Osteocyte (in vitro differentiated cells): ENCODE measurements around the gene TTC39C. TPM values are rescaled to one million over a fixed set of nuclear protein-coding genes. Genes with fewer than 3 reads are reported as not detected.

Experiments used
- DNase-seq: peaks from one replicate; pipeline ENCODE4 v3.0.0; 2021; ENCODE audit warnings: mixed read lengths; ENCODE audit not compliant: unreplicated experiment; ENCODE audit errors: extremely low spot score
- H3K27ac Mint-ChIP-seq: one replicate; pipeline ENCODE4 v1.8.0; 2021; ENCODE audit warnings: mild to moderate bottlenecking, mixed read lengths; ENCODE audit not compliant: unreplicated experiment
- H3K27me3 Mint-ChIP-seq: one replicate; pipeline ENCODE4 v1.8.0; 2021; ENCODE audit warnings: mixed read lengths; ENCODE audit not compliant: unreplicated experiment
- H3K36me3 Mint-ChIP-seq: one replicate; pipeline ENCODE4 v1.8.0; 2021; ENCODE audit warnings: mixed read lengths; ENCODE audit not compliant: unreplicated experiment
- H3K4me1 Mint-ChIP-seq: one replicate; pipeline ENCODE4 v1.8.0; 2021; ENCODE audit warnings: mixed read lengths; ENCODE audit not compliant: unreplicated experiment
- H3K4me3 Mint-ChIP-seq: one replicate; pipeline ENCODE4 v1.8.0; 2021; ENCODE audit warnings: mild to moderate bottlenecking, moderate library complexity, mixed read lengths; ENCODE audit not compliant: unreplicated experiment
- H3K9me3 Mint-ChIP-seq: one replicate; pipeline ENCODE4 v1.8.0; 2021; ENCODE audit warnings: mixed read lengths; ENCODE audit not compliant: unreplicated experiment
- CTCF ChIP-seq: fragments of 200-600 bp; sonication (generic); IDR thresholded peaks from 2 replicates; pipeline ENCODE4 v1.5.0; 2021; ENCODE audit warnings: antibody characterized with exemption, mild to moderate bottlenecking, moderate library complexity
- total RNA-seq: library from RNA; stranded (reverse); gene quantifications from 2 replicates; pipeline ENCODE4 v1.2.1, GENCODE V29; 2021

Gene TTC39C
- total RNA-seq, 1 donor from 2014 or later: 10.9 TPM

DNA sequence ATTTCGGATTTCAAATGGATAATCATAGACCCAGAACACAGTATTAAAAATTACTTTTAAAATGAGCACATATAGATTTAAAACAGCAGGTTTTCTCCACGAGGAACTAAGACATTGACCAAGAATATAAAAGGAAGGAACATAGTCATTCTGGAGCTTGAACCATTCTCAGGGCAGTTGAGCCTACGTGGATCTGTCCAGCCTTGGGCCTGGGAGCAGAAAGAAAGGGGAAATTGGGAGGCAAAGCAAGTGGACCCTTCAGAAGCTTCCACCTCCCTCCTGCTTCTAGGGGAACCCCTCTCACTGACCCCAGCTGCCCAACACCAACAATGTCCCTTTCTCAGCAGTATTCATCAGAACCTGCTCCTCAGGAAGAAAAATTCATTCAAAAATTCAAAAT lies 31.4 kb upstream of the TTC39C start:
- no peak overlapping the region for H3K4me3 Mint-ChIP-seq
- no peak overlapping the region for H3K27ac Mint-ChIP-seq
- TF ChIP-seq CTCF: no peak
- H3K27me3 Mint-ChIP-seq: peaks cover 28% of the 10 kb centered on the region
- H3K4me1 Mint-ChIP-seq: peaks cover 11% of the 10 kb centered on the region
- peak; percentile 10 for DNase-seq
- no peaks in the 10 kb centered on the region for H3K9me3 Mint-ChIP-seq
- H3K36me3 Mint-ChIP-seq: no peaks in the 10 kb centered on the region

DNA sequence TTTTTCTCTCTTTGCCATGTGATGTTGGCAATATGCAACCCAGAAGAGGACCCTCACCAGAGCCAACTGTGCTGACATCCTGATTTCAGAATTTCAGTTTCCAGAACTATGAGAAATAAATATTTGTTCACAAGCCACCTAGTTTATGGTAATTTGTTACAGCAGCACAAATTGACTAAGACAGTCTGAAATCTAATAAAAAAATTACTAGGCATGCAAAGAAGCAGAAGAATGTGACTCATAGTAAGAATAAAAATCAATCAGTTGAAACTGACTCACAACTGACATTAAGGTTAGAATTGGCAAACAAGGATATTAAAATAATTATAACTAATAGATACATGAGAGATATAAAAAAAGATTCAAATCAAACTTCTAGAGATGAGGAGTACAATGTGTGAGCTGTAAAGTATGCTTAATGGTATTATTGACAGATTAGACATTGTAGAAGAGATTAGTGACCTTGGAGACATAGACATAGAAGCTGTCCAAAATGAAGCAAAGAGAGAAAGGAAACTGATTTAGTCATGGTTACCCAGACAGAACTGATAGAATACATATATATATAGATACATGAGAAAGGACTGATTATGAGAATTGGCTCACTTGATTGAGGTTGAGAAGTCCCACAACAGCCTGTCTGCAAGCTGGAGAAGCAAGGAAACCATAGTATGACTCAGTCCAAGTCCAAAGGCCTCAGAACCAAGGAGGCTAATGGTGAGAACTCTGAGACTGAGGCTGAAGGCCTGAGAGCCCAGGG lies 27.8 kb upstream of the TTC39C start:
- no peak for TF ChIP-seq CTCF
- Mint-ChIP-seq H3K36me3 (no peaks in the 10 kb centered on the region), H3K27ac (no peak overlapping the region), H3K27me3 (peaks cover 50% of the 10 kb centered on the region), H3K9me3 (no peaks in the 10 kb centered on the region), H3K4me1 (peaks cover 11% of the 10 kb centered on the region), H3K4me3 (no peak overlapping the region)
- peak; percentile 23 for DNase-seq

DNA sequence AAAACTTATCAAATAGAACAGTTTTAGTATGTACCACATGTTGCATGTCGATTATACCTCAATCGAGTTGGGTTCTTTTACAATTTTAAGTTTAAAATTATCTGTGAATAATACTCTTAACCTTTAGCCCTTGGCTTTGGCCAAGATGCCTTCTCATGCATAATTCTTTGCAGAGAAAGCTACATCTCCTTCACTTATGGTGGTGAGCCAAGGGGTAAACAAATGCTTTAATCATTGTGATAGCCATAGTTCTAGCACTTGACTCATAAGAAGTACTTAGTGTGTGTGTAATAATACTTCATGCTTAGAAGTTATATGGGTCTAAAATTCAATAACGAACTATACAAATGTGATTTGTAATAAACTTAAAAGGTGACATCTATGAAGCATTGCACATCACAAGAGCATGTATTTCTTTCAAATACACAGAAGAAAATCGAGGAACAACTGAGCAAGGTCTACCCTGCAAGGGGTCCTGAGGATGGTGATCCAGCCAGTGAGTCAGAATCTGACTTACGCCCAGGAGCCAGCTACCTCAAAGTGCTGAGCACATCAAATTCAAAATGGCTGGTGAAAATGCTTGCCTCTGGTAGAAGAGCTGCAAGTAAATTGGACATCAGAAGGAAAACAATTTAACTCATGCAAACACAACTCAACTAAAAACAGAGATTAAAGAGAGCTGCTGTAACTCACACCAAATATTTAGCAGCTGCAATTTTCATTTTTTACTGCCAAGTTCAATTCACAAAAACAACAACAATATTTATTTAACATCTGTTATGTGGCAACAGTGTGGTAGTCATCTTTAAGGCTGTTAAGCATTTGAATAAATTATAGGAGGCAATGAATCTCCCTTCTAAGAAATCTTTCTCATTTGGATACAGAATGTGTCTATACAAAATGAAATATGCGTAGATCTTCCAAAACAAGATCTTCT lies 23.8 kb upstream of the TTC39C start:
- Mint-ChIP-seq H3K4me1 (peaks cover 9% of the 10 kb centered on the region), H3K27ac (no peak overlapping the region), H3K4me3 (no peak overlapping the region), H3K27me3 (peaks cover 41% of the 10 kb centered on the region), H3K36me3 (no peaks in the 10 kb centered on the region), H3K9me3 (no peaks in the 10 kb centered on the region)
- no peak for DNase-seq
- no peak for TF ChIP-seq CTCF

DNA sequence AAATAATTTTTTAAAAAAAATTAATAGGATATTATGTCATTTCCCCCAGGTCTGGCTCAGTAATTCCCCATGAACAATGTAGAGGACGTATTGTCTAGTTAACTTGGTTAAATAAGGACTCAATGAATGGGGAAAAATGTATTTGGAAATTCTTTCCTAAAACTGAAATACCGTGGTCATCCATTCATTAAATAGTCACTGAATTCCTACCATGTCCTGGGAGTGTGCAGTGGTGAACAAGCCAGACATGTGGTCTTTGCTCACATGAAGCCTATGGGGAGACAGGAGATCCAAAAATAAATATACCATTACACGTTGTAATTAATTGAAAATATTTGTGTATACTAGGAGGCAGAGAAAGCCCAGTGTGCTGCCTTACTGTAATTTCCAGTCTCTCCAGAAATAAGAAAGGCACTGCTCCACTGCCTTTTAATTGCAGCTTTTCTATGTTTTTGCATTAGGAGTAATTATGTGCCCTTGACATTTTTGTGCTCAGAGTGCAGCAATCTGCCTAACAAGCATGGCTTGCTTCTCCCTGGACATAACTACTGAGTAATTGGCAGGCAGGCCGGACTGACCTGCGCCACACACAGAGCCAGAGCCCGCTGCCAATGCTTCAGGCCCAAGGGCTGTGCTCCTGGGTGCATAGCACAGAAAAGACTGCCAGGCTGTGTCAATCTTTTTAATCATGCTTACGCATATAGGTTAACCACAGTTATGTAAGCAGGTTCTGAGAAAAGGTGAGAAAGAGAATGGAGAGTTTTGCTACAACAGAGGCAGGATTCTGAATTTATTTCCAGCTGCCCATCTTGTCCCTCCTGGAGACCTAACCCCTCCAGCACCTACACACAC lies 22.2 kb upstream of the TTC39C start:
- Mint-ChIP-seq H3K4me3 (no peak overlapping the region), H3K27me3 (peaks cover 32% of the 10 kb centered on the region), H3K4me1 (peaks cover 9% of the 10 kb centered on the region), H3K27ac (no peak overlapping the region), H3K36me3 (no peaks in the 10 kb centered on the region), H3K9me3 (no peaks in the 10 kb centered on the region)
- TF ChIP-seq CTCF: no peak
- peak; percentile 64 for DNase-seq
